ENCODE results near the gene CELA3B.
"Not testable (repeated sequence)": the region's sequence is repeated elsewhere in the genome, so short reads cannot be mapped to it uniquely, and the experiment has no call there.

The CELA3B gene

DNA sequence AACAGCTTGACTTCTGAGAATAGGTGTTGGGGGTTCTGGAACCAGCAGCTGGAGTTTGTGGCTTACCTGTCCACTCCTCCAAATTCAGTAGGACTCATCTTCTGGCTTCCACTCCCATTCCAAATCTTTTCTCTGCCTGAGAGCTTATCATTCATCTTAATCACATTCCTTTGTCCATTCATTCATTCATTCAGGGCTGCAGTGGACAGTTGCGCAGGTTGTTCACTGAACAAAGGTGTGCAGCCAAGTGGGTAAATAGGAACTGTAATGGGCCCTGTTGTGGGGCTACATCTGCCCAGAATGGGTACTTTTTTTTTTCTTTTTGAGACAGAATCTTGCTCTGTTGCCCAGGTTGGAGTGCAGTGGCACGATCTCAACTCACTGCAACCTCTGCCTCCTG is 36.3 kb upstream of the CELA3B start:
- H3K4me3 ChIP-seq = no peak overlapping the region
- no peaks in the 10 kb centered on the region for H3K9me3 ChIP-seq (replicated peaks in 1 of 11)
- H4K20me1 ChIP-seq = peaks cover 0 to 11% (median 0%) of the 10 kb centered on the region in 11 experiments; a peak in 3 of 22 replicates
- peak overlapping the region; percentile 66 to 94 (median 85); a peak in 20 of 22 replicates for H3K4me2 ChIP-seq
- H3K9ac ChIP-seq = no peak overlapping the region; a peak in 1 of 22 replicates
- H3K36me3 ChIP-seq = no peaks in the 10 kb centered on the region
- H3K4me1 ChIP-seq = peaks cover 43 to 50% (median 45%) of the 10 kb centered on the region in 10 experiments
- H3K27ac ChIP-seq = peak overlapping the region in 6 of 11 experiments; percentile 63 to 80 (median 67); a peak in 8 of 22 replicates
- TF ChIP-seq Cebpa-rat (IDR thresholded peaks at IDR 0.05) = no peak
- H3K27me3 ChIP-seq = no peaks in the 10 kb centered on the region

GRCh38 chr1:21941370-21941769 is 35.5 kb upstream of the CELA3B start:
- Histone ChIP-seq H3K27ac (no peak overlapping the region), H3K4me3 (no peak overlapping the region), H3K9me3 (replicated peaks in 1 of 11) (no peaks in the 10 kb centered on the region), H3K4me2 (peak overlapping the region in 3 of 11 experiments; percentile 0 to 33 (median 4); a peak in 4 of 22 replicates), H3K9ac (no peak overlapping the region), H3K36me3 (no peaks in the 10 kb centered on the region), H3K27me3 (no peaks in the 10 kb centered on the region), H4K20me1 (peaks cover 0 to 4% (median 0%) of the 10 kb centered on the region in 11 experiments; a peak in 2 of 22 replicates), H3K4me1 (peaks cover 34 to 42% (median 36%) of the 10 kb centered on the region in 10 experiments)
- TF ChIP-seq Cebpa-rat (IDR thresholded peaks at IDR 0.05) = no peak

GRCh38 chr1:21942464-21942863 is 34.4 kb upstream of the CELA3B start:
- Histone ChIP-seq H3K4me2 (no peak overlapping the region), H3K4me3 (no peak overlapping the region), H3K27ac (no peak overlapping the region), H4K20me1 (no peaks in the 10 kb centered on the region), H3K4me1 (peaks cover 31 to 43% (median 37%) of the 10 kb centered on the region in 10 experiments), H3K27me3 (no peaks in the 10 kb centered on the region), H3K9ac (no peak overlapping the region), H3K36me3 (no peaks in the 10 kb centered on the region), H3K9me3 (replicated peaks in 1 of 11) (no peaks in the 10 kb centered on the region)
- TF ChIP-seq Cebpa-rat (IDR thresholded peaks at IDR 0.05) = no peak

GRCh38 chr1:21942959-21943640 is 33.7 kb upstream of the CELA3B start:
- not testable (repeated sequence) for H3K36me3 ChIP-seq; H3K27me3 ChIP-seq; H3K9ac ChIP-seq; H4K20me1 ChIP-seq; H3K4me2 ChIP-seq; H3K4me3 ChIP-seq; H3K9me3 ChIP-seq (replicated peaks in 1 of 11); H3K27ac ChIP-seq
- H3K4me1 ChIP-seq = peaks cover 25 to 36% (median 31%) of the 10 kb centered on the region in 10 experiments

- Histone ChIP-seq H3K27ac (no peak overlapping the region), H3K4me1 (peaks cover 9 to 20% (median 15%) of the 10 kb centered on the region in 10 experiments), H3K27me3 (no peaks in the 10 kb centered on the region), H3K4me2 (no peak overlapping the region), H3K4me3 (no peak overlapping the region), H3K9ac (no peak overlapping the region), H3K9me3 (replicated peaks in 1 of 11) (no peaks in the 10 kb centered on the region), H3K36me3 (no peaks in the 10 kb centered on the region), H4K20me1 (no peaks in the 10 kb centered on the region)
- TF ChIP-seq Cebpa-rat (IDR thresholded peaks at IDR 0.05) = no peak
These were observed 32.1 kb upstream of the CELA3B start for GRCh38 chr1:21944733-21945073.

GRCh38 chr1:21946836-21947587 is 29.8 kb upstream of the CELA3B start:
- H3K4me2 ChIP-seq = 0 out of 22 replicates have a peak overlapping the region, but pooled peaks of 1 of the 11 experiments have one; percentile 3
- H4K20me1 ChIP-seq = no peaks in the 10 kb centered on the region
- H3K4me1 ChIP-seq = peaks cover 0 to 7% (median 2%) of the 10 kb centered on the region in 10 experiments; a peak in 5 of 20 replicates

DNA sequence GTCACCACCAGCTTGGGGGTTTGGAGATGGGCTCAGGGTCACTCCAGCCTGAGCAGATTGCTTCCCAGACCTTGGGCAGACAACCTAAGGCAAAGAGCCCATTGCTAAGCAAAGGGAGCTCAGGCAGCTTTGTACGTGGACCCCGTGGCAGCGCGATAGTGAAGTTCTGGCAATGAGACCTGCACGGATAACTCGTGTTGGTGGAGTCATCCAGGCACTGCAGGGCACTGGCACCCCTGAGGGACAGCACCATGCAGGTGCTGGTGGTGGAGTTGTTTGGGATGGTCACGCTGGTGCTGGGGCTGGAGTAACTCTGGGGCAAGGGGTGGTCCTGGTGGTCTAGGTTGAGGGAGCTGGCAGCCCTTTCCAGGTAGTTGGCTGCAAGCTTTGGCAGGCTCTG is 26.1 kb upstream of the CELA3B start:
- Histone ChIP-seq H3K9ac (no peak overlapping the region), H3K4me2 (no peak overlapping the region), H3K4me1 (peaks cover 5 to 13% (median 7%) of the 10 kb centered on the region in 10 experiments), H3K9me3 (replicated peaks in 1 of 11) (no peaks in the 10 kb centered on the region), H3K27me3 (no peaks in the 10 kb centered on the region), H4K20me1 (no peaks in the 10 kb centered on the region), H3K4me3 (no peak overlapping the region), H3K36me3 (no peaks in the 10 kb centered on the region), H3K27ac (no peak overlapping the region)
- TF ChIP-seq Cebpa-rat (IDR thresholded peaks at IDR 0.05) = no peak

More at GRCh38 chr1:21946836-21947587, 29.8 kb upstream of the CELA3B start:
- H3K9me3 ChIP-seq (replicated peaks in 1 of 11) = no peaks in the 10 kb centered on the region
- no peak for TF ChIP-seq Cebpa-rat (IDR thresholded peaks at IDR 0.05)
- no peak overlapping the region for H3K4me3 ChIP-seq
- no peak overlapping the region; a peak in 1 of 22 replicates for H3K9ac ChIP-seq
- H3K27ac ChIP-seq = no peak overlapping the region
- H3K36me3 ChIP-seq = no peaks in the 10 kb centered on the region
- H3K27me3 ChIP-seq = no peaks in the 10 kb centered on the region

DNA sequence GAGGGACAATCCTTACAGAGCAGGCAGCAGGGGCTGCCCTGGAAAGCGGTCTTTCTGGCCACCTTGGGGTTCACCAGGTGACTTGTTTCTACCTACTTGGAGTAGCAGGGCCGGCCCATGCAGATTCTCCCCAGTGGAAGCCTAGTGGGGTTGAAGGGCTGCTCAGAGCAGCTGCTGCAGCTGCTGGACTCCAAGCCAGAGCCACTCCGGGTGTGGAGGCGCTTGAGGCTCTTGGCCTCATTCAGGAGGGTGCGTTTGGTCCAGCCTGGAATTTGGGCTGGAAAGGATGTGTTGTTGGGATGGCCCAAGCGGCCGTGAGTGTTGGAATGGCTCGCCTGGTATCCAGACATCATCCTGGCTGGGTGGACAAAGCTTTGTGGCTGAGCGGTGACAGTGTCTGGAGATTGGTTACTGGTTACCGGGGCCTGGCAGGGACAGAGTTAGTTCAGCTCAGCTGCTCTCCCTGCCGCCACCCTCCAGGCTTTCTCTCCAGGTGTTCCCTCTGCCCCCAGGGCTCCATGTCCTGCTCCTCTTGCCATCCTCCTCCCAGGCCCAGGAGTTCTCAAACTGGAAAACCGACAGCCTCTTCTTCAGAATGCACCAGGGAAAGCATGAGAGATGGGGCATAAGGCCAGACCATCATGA is 25.5 kb upstream of the CELA3B start:
- Histone ChIP-seq H3K9me3 (replicated peaks in 1 of 11) (no peaks in the 10 kb centered on the region), H3K36me3 (no peaks in the 10 kb centered on the region), H3K27me3 (no peaks in the 10 kb centered on the region), H3K4me3 (no peak overlapping the region), H3K9ac (no peak overlapping the region), H3K4me2 (no peak overlapping the region), H3K27ac (no peak overlapping the region), H4K20me1 (no peaks in the 10 kb centered on the region), H3K4me1 (peaks cover 9 to 19% (median 13%) of the 10 kb centered on the region in 10 experiments)
- TF ChIP-seq Cebpa-rat (IDR thresholded peaks at IDR 0.05) = no peak

- Histone ChIP-seq H3K27ac (no peak overlapping the region; a peak in 1 of 22 replicates), H3K4me2 (no peak overlapping the region), H3K27me3 (no peaks in the 10 kb centered on the region), H3K9me3 (replicated peaks in 1 of 11) (no peaks in the 10 kb centered on the region), H3K4me1 (peaks cover 22 to 28% (median 27%) of the 10 kb centered on the region in 10 experiments), H3K36me3 (no peaks in the 10 kb centered on the region), H3K9ac (no peak overlapping the region), H3K4me3 (no peak overlapping the region), H4K20me1 (no peaks in the 10 kb centered on the region)
- TF ChIP-seq Cebpa-rat (IDR thresholded peaks at IDR 0.05) = no peak
These were observed 23.9 kb upstream of the CELA3B start for GRCh38 chr1:21952786-21953520.
